ENCODE data around the gene BEST4. TPM values are rescaled to one million over a fixed set of nuclear protein-coding genes. Genes with fewer than 3 reads are reported as not detected.

Gene BEST4
- total RNA-seq, 2 donors from 2014 or later: 4.1 TPM; not detected in 1

DNA sequence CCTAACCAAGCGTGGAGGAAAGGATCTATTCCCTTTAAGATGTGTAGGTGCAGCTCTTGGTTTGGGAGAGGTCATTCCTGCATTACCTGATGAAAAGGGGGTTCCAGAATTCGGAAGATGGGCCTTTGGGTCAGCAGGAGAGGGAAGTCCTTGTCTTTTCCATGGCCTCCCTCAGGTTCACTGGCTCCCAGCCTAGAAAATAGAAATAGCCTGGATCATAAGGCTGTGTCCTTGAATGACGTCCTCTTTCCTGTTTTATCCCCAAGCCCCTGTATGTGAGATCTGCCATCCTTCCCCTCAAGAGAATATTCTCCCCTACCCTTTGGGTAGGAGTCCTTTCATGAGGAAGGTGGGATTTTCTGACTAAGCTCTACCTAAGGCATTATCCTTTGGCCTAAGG lies 27.1 kb downstream of the BEST4 start:
- DNase-seq (ENCODE audit: low spot score) (no peak), ATAC-seq (ENCODE audit: insufficient number of reproducible peaks, low FRiP score, low read depth) (no peak)
- Histone ChIP-seq H3K27ac (no peak overlapping the region), H3K27me3 (replicated peaks; ENCODE audit: insufficient read depth) (no peaks in the 10 kb centered on the region), H3K9me3 (no peaks in the 10 kb centered on the region), H3K36me3 (no peaks in the 10 kb centered on the region), H3K4me1 (ENCODE audit: control insufficient read depth in 1 of 2, low read depth in 2 of 2) (no peaks in the 10 kb centered on the region), H3K4me3 (no peak overlapping the region)
- TF ChIP-seq, protein P1, sequence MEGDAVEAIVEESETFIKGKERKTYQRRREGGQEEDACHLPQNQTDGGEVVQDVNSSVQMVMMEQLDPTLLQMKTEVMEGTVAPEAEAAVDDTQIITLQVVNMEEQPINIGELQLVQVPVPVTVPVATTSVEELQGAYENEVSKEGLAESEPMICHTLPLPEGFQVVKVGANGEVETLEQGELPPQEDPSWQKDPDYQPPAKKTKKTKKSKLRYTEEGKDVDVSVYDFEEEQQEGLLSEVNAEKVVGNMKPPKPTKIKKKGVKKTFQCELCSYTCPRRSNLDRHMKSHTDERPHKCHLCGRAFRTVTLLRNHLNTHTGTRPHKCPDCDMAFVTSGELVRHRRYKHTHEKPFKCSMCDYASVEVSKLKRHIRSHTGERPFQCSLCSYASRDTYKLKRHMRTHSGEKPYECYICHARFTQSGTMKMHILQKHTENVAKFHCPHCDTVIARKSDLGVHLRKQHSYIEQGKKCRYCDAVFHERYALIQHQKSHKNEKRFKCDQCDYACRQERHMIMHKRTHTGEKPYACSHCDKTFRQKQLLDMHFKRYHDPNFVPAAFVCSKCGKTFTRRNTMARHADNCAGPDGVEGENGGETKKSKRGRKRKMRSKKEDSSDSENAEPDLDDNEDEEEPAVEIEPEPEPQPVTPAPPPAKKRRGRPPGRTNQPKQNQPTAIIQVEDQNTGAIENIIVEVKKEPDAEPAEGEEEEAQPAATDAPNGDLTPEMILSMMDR (IDR thresholded peaks at IDR 0.05): no peak

DNA sequence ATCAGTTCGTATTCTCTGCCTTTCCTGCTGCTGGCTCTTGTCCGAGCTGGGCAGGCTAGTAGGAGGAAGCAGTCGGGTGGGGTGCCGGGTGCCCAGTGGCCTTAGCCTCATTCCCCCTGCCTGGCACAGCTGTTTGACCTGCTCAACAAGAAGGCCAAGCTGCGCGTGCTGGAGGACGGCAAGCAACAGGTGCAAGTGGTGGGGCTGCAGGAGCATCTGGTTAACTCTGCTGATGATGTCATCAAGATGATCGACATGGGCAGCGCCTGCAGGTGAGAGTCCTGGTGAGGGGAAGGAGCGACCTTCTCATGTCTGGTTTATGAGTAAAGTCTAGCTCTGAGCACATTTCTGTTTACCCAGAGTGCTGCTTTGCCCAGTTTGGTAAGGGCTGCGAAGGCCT lies 28.9 kb downstream of the BEST4 start:
- DNase-seq (ENCODE audit: low spot score) (no peak), ATAC-seq (ENCODE audit: insufficient number of reproducible peaks, low FRiP score, low read depth) (no peak)
- TF ChIP-seq, protein P1 (IDR thresholded peaks at IDR 0.05): no peak
- no peaks in the 10 kb centered on the region for H3K9me3 ChIP-seq
- no peak overlapping the region for H3K27ac ChIP-seq
- no peaks in the 10 kb centered on the region for H3K4me1 ChIP-seq (ENCODE audit: control insufficient read depth in 1 of 2, low read depth in 2 of 2)
- no peak overlapping the region for H3K4me3 ChIP-seq
- H3K27me3 ChIP-seq (replicated peaks; ENCODE audit: insufficient read depth): no peaks in the 10 kb centered on the region
- H3K36me3 ChIP-seq: no peaks in the 10 kb centered on the region

DNA sequence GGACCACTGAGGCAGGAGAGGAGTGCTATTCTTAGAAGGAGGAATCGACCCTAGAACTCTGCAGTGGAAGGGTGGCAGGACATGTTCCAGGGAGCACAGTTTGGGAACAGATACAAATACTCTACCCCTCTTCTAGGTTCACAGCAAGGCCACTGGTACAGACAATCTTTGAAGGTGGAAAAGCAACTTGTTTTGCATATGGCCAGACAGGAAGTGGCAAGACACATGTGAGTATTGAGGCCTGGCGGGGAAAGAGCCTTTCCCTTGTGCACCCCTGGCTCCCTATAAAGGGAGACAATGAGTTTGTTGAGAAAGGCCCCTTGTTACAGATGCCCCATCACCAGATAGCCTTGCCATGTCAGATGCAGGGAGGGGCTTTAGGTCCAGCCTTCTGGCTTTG lies 30.6 kb downstream of the BEST4 start:
- ATAC-seq (ENCODE audit: insufficient number of reproducible peaks, low FRiP score, low read depth) (no peak), DNase-seq (ENCODE audit: low spot score) (no peak)
- Histone ChIP-seq H3K36me3 (no peaks in the 10 kb centered on the region), H3K4me1 (ENCODE audit: control insufficient read depth in 1 of 2, low read depth in 2 of 2) (no peaks in the 10 kb centered on the region), H3K4me3 (no peak overlapping the region), H3K27me3 (replicated peaks; ENCODE audit: insufficient read depth) (no peaks in the 10 kb centered on the region), H3K27ac (no peak overlapping the region), H3K9me3 (no peaks in the 10 kb centered on the region)
- TF ChIP-seq, protein P1 (IDR thresholded peaks at IDR 0.05): no peak

DNA sequence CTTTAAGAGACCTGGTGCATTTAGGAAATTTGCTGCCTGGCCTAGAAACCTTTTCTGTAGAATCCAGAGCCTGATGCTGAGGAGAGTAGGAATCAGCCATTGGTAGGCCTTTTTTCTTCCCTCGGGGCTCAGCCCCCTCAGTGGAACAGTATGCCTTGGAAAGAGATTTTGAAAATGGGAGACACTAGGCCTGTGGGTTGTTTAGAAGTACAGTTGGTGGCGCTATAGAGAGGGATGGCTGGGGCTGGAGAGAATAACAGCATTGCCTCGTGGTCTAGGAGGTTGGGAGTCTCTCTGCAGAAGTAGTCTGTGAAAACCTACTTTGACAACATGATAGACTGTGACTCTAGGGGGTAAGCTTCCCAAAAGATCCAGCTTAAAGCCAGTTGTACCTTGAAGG lies 40.1 kb downstream of the BEST4 start:
- ATAC-seq (ENCODE audit: insufficient number of reproducible peaks, low FRiP score, low read depth) (no peak), DNase-seq (ENCODE audit: low spot score) (no peak)
- H3K9me3 ChIP-seq: no peaks in the 10 kb centered on the region
- no peak overlapping the region for H3K27ac ChIP-seq
- H3K4me3 ChIP-seq: no peak overlapping the region
- no peaks in the 10 kb centered on the region for H3K36me3 ChIP-seq
- no peaks in the 10 kb centered on the region for H3K27me3 ChIP-seq (replicated peaks; ENCODE audit: insufficient read depth)
- H3K4me1 ChIP-seq (ENCODE audit: control insufficient read depth in 1 of 2, low read depth in 2 of 2): no peaks in the 10 kb centered on the region
- TF ChIP-seq, protein P1 (IDR thresholded peaks at IDR 0.05): no peak

DNA sequence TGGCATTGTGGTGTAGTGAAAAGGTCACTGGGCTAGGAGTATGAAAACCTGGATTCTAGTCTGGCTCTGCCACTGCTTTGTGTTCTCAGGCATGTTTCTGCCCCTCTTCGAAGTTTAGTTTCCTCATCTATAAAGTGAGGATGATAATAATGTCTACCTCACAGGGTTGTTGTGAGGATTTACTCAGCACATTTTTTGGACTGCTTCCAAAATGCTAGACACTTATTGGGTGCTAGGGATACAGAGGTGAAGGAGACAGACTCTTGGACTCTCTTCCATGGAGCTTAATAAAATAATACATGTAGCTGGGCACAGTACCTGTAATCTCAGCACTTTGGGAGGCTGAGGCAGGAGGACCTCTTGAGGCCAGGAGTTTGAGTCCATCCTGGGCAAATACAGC lies 44.8 kb downstream of the BEST4 start:
- Histone ChIP-seq H3K27ac (no peak overlapping the region), H3K4me1 (ENCODE audit: control insufficient read depth in 1 of 2, low read depth in 2 of 2) (peaks cover 5 to 8% of the 10 kb centered on the region in 2 donors), H3K9me3 (no peaks in the 10 kb centered on the region), H3K4me3 (no peak overlapping the region), H3K36me3 (no peaks in the 10 kb centered on the region), H3K27me3 (replicated peaks; ENCODE audit: insufficient read depth) (no peaks in the 10 kb centered on the region)
- ATAC-seq (ENCODE audit: insufficient number of reproducible peaks, low FRiP score, low read depth) (no peak), DNase-seq (ENCODE audit: low spot score) (no peak)
- TF ChIP-seq, protein P1 (IDR thresholded peaks at IDR 0.05): no peak
